CD4-positive, alpha-beta T cell treated with Interleukin-6 for 4 hours (primary cell): ENCODE results near the gene TAS2R13.

Experiments used
- DNase-seq: peaks from one replicate; pipeline ENCODE4 v3.0.0-alpha.2; 2020; ENCODE audit warnings: mixed read lengths

The TAS2R13 gene

GRCh38 chr12:10867381-10867780 is 42.0 kb downstream of the TAS2R13 start:
- no peak for DNase-seq

DNA sequence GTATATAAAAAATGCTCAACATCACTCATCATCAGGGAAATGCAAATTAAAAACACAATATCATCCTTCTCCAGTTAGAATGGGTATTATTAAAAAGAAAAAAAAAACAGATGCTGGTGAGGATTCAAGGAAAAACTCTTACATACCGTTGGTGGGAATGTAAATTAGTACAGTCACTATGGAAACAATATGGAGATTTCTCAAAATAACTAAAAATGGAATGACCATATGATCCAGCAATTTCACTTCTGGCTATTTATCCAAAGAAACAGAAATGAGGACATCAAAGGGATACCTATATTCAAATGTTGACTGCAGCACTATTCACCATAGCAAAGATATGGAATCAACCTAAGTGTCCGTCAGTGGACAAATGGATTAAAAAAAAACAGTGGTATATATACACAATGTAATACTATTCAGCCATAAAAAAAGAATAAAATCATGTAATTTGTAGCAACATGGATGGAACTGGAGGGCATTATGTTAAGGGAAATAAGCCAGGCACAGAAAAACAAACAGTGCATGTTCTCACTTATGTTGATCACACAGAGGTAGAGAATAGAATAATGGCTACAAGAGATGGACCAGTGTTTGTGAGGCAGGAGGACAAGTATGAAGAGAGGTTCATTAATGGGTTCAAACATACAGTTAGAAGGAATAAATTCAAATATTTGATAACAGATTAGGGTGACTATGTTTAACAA is 45.7 kb downstream of the TAS2R13 start:
- DNase-seq, result no peak

DNA sequence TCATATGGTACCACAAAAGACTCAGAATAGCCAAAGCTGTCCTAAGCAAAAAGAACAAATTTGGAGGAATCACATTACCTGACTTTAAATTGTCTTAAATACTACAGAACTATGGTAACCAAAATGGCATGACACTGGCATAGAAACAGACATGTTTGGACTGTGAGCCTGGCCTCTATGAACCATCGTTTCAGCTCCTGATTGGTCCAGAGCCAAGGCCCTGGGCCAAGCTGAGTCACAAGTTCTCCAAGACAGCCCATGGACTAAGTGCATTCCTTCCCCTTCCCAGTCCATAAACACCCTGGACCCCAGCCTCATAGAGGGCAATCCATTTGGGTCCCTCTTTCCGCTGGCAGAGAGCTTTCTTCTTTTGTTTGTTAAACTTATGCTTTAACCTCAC is 48.0 kb downstream of the TAS2R13 start:
- DNase-seq, result no peak
